NT2/D1 (cell line): ENCODE results near the gene ALDH3B1.

Experiments
- DNase-seq: peaks from one replicate; pipeline ENCODE4 v3.0.0-alpha.2; 2011; ENCODE audit warnings: low read depth, low spot score
- H3K27me3 ChIP-seq: 2 replicates; pipeline ENCODE4 v1.6.0; 2011; ENCODE audit warnings: mild to moderate bottlenecking; ENCODE audit not compliant: insufficient read length, insufficient read depth
- H3K36me3 ChIP-seq: 2 replicates; pipeline ENCODE4 v1.6.1; 2011; ENCODE audit warnings: mild to moderate bottlenecking, low read length, mixed read lengths; ENCODE audit not compliant: insufficient read depth, insufficient read length
- H3K4me1 ChIP-seq: 2 replicates; pipeline ENCODE4 v1.5.1; 2011; ENCODE audit not compliant: insufficient read depth, insufficient read length
- H3K4me3 ChIP-seq: 2 replicates; pipeline ENCODE4 v1.5.1; 2011; ENCODE audit warnings: low read depth; ENCODE audit not compliant: insufficient read length
- H3K9ac ChIP-seq: 2 replicates; pipeline ENCODE4 v1.6.0; 2011; ENCODE audit warnings: low read depth; ENCODE audit not compliant: insufficient read length
- H3K9me3 ChIP-seq: 2 replicates; pipeline ENCODE4 v1.5.1; 2011; ENCODE audit warnings: mild to moderate bottlenecking, low read length; ENCODE audit not compliant: insufficient read depth
- SUZ12 ChIP-seq: IDR thresholded peaks from 2 replicates; pipeline ENCODE4 v1.6.1; 2011; ENCODE audit not compliant: insufficient read length, insufficient read depth; ENCODE audit errors: extremely low read depth
- YY1 ChIP-seq: IDR thresholded peaks from 2 replicates; pipeline ENCODE4 v1.6.1; 2011; ENCODE audit not compliant: insufficient read length, insufficient read depth
- ZNF274 ChIP-seq: IDR thresholded peaks from 2 replicates; pipeline ENCODE4 v1.6.1; 2011; ENCODE audit warnings: mild to moderate bottlenecking, low read depth, low read length

ALDH3B1 gene

GRCh38 chr11:68067991-68068390 lies 57.9 kb downstream of the ALDH3B1 start:
- no peak for TF ChIP-seq ZNF274
- TF ChIP-seq SUZ12 = no peak
- TF ChIP-seq YY1 = no peak
- no peaks in the 10 kb centered on the region for H3K9me3 ChIP-seq
- peaks cover 95% of the 10 kb centered on the region for H3K36me3 ChIP-seq
- no peaks in the 10 kb centered on the region for H3K27me3 ChIP-seq
- DNase-seq = no peak
- H3K9ac ChIP-seq = no peak overlapping the region
- H3K4me3 ChIP-seq = no peak overlapping the region
- H3K4me1 ChIP-seq = peaks cover 2% of the 10 kb centered on the region

- Histone ChIP-seq H3K9me3 (no peaks in the 10 kb centered on the region), H3K36me3 (peaks cover 84% of the 10 kb centered on the region), H3K27me3 (no peaks in the 10 kb centered on the region), H3K4me3 (no peak overlapping the region), H3K4me1 (peaks cover 2% of the 10 kb centered on the region), H3K9ac (no peak overlapping the region)
- no peak for TF ChIP-seq YY1
- TF ChIP-seq SUZ12 = no peak
- TF ChIP-seq ZNF274 = no peak
- DNase-seq = no peak
Observed at GRCh38 chr11:68071281-68072048, 61.3 kb downstream of the ALDH3B1 start.

GRCh38 chr11:68074584-68075352 lies 64.6 kb downstream of the ALDH3B1 start:
- H3K4me1 ChIP-seq = peaks cover 2% of the 10 kb centered on the region
- no peaks in the 10 kb centered on the region for H3K27me3 ChIP-seq
- DNase-seq = no peak
- peaks cover 65% of the 10 kb centered on the region for H3K36me3 ChIP-seq
- TF ChIP-seq SUZ12 (no peak), YY1 (no peak), ZNF274 (no peak)
- H3K4me3 ChIP-seq = no peak overlapping the region
- no peak overlapping the region for H3K9ac ChIP-seq
- H3K9me3 ChIP-seq = no peaks in the 10 kb centered on the region

- peaks cover 65% of the 10 kb centered on the region for H3K36me3 ChIP-seq
- no peak for TF ChIP-seq YY1
- no peak for TF ChIP-seq SUZ12
- TF ChIP-seq ZNF274 = no peak
- no peak overlapping the region for H3K9ac ChIP-seq
Observed at GRCh38 chr11:68076371-68077042, 66.4 kb downstream of the ALDH3B1 start.

DNA sequence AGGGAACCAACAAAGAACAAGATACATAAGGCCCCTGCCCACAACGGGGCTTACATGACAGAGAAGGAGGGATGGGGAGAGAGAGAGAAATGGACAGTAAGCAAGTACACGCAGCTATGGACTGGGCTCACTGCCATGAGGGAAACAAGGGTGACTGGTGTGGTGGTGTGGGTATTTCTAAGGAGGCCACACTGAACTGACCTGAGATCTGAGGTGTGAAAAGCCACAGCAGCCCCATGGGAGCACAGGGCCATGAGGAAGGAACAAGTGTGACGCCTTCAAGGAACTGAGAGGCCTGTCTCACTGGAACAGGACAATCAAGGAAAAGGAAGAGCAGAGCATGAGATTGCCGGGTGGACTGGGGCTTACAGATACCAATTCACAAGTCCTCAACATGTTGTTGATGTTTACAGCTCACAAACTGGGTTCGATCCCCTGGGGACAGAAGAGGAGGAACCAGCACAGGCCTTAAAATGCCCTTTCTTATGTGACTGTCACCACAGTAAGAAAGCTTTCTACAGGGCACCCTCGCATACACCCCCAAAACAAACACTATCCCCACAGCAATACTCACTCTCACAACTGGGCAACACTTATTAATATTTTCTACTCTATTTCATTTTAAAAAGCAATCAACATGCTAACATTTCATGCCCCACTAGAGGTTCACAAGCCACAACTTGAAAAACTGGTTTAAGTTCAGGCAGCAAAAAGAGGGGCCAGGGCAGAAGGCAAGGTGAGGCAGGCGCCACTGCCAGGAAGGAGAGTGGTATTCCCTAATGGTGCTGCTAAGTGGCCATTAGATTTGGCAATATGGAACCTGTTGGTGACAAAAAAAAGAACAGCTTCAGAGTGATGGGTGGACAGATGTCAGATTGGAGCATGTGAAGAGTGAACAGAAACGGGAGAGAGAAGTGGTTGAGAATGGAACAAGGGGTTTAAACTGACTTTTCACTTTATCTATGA lies 67.8 kb downstream of the ALDH3B1 start:
- Histone ChIP-seq H3K4me3 (no peak overlapping the region), H3K9me3 (no peaks in the 10 kb centered on the region), H3K36me3 (peaks cover 54% of the 10 kb centered on the region), H3K4me1 (no peaks in the 10 kb centered on the region), H3K27me3 (no peaks in the 10 kb centered on the region), H3K9ac (no peak overlapping the region)
- TF ChIP-seq YY1 (no peak), ZNF274 (no peak), SUZ12 (no peak)
- no peak for DNase-seq

More at GRCh38 chr11:68076371-68077042, 66.4 kb downstream of the ALDH3B1 start:
- Histone ChIP-seq H3K9me3 (no peaks in the 10 kb centered on the region), H3K27me3 (no peaks in the 10 kb centered on the region), H3K4me3 (no peak overlapping the region), H3K4me1 (no peaks in the 10 kb centered on the region)
- no peak for DNase-seq
